CD4-positive, CD25-positive, alpha-beta regulatory T cell (primary cell): ENCODE measurements around the gene C14orf119. TPM values are rescaled to one million over a fixed set of nuclear protein-coding genes. Genes with fewer than 3 reads are reported as not detected.

Source experiments
- ATAC-seq, 2 donors: fragments of 150-1000 bp; cut with Tn5 transposase; one replicate each; pipeline ENCODE4 v1.10.0; 2021; ENCODE audit warnings: low read depth in 2 of 2, moderate number of reproducible peaks in 2 of 2, moderate library complexity in 1 of 2
- DNase-seq, 3 donors: peaks; one replicate each; pipeline versions ENCODE4 v3.0.0 to v3.0.0-alpha.2; 2012 to 2022; ENCODE audit warnings: mixed read lengths in 1 of 3
- H3K27ac ChIP-seq: one replicate; pipeline ENCODE4 v1.7.0; 2013; ENCODE audit warnings: mild to moderate bottlenecking, low read length; ENCODE audit not compliant: insufficient read depth, poor library complexity, severe bottlenecking
- H3K27me3 ChIP-seq: one replicate; pipeline ENCODE4 v1.7.0; 2013; ENCODE audit warnings: low read length; ENCODE audit not compliant: control insufficient read depth, insufficient read depth
- H3K36me3 ChIP-seq: one replicate; pipeline ENCODE4 v1.7.0; 2013; ENCODE audit warnings: mild to moderate bottlenecking, low read length, moderate library complexity; ENCODE audit not compliant: control insufficient read depth, insufficient read depth
- H3K4me1 ChIP-seq: 2 replicates; pipeline ENCODE4 v1.7.0; 2013; ENCODE audit warnings: mild to moderate bottlenecking, low read length; ENCODE audit not compliant: insufficient read depth, control insufficient read depth, poor library complexity, severe bottlenecking
- H3K4me3 ChIP-seq: one replicate; pipeline ENCODE4 v1.7.0; 2013; ENCODE audit warnings: low read depth, mild to moderate bottlenecking, low read length, moderate library complexity
- H3K9me3 ChIP-seq, 2 experiments: 1 replicate in 1 of 2; 2 replicates in 1 of 2; pipeline ENCODE4 v1.7.0; 2013; ENCODE audit warnings: low read length in 2 of 2, mild to moderate bottlenecking in 1 of 2, moderate library complexity in 1 of 2; ENCODE audit not compliant: control insufficient read depth in 2 of 2
- H3K27ac Mint-ChIP-seq, 3 donors: one replicate each; pipeline ENCODE4 v1.8.0; 2020 to 2022; ENCODE audit warnings: mild to moderate bottlenecking in 3 of 3, mixed read lengths in 3 of 3, moderate library complexity in 2 of 3
- H3K27me3 Mint-ChIP-seq: one replicate; pipeline ENCODE4 v1.8.0; 2022; ENCODE audit warnings: mild to moderate bottlenecking, mixed read lengths
- H3K36me3 Mint-ChIP-seq: one replicate; pipeline ENCODE4 v1.8.0; 2020; ENCODE audit warnings: mixed read lengths
- H3K4me1 Mint-ChIP-seq, 4 donors: one replicate each; pipeline ENCODE4 v1.8.0; 2020 to 2022; ENCODE audit warnings: mixed read lengths in 4 of 4, mild to moderate bottlenecking in 1 of 4
- H3K4me3 Mint-ChIP-seq, 4 donors: one replicate each; pipeline ENCODE4 v1.8.0; 2020 to 2022; ENCODE audit warnings: mild to moderate bottlenecking in 4 of 4, mixed read lengths in 4 of 4, moderate library complexity in 3 of 4
- H3K9me3 Mint-ChIP-seq, 7 donors: one replicate each; pipeline ENCODE4 v1.8.0; 2020 to 2022; ENCODE audit warnings: mixed read lengths in 7 of 7, mild to moderate bottlenecking in 3 of 7, moderate library complexity in 2 of 7
- polyA plus RNA-seq, 4 donors: library from polyadenylated mRNA; unstranded; fragments of 300-500 nt; fragmentation: Illumina TruSeq; gene quantifications; one replicate each; pipeline ENCODE4 v1.2.3, GENCODE V29; 2021
- total RNA-seq: library from RNA; stranded (reverse); gene quantifications from one replicate; pipeline ENCODE4 v1.2.3, GENCODE V29; 2022

The C14orf119 gene
- total and polyA plus RNA-seq, 5 donors from 2014 or later = 13.6 to 187 (median 147) TPM

DNA sequence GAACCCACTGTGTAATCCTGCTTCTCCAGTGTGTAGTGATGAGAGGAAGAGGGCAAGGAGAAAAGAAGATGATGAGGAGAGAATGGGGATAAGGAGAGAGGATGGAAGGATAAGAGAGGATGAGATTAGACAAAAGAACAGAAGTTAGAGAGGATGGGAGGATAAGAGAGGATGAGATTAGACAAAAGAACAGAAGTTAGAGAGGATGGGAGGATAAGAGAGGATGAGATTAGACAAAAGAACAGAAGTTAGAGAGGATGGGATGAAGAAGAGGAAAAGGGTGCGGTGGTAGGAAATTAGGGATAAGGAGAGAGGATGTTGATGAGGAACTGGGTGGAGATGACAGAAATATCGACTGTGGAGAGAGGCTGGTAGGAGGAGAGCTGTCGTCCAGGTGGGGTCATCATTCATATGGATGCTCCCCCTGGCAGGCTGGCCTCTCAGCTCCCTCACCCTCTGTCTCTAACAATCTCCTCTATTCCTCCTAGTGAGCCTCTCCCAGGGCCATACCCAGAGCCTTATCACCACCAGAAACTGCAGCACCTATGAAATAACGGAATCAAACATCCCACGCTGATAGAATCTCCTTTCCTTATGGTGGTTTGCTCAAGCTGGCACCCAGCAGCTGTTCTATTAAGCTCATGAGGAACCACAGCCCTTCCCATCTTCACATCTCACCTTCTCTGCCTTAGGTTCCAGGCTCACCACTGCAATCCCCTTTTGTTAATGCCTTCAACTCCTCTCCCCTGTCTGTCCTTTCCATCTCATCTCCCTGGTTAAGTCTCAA, 15.5 kb downstream of the C14orf119 start:
- H3K9me3 Mint-ChIP-seq = peaks cover 0 to 1% (median 0%) of the 10 kb centered on the region in 7 donors
- H3K4me1 ChIP-seq = no peaks in the 10 kb centered on the region
- no peak for ATAC-seq
- peaks cover 12% of the 10 kb centered on the region for H3K27me3 Mint-ChIP-seq
- H3K27me3 ChIP-seq = peaks cover 3% of the 10 kb centered on the region
- H3K27ac ChIP-seq = no peak overlapping the region
- no peak for DNase-seq
- no peak overlapping the region for H3K4me3 Mint-ChIP-seq
- no peaks in the 10 kb centered on the region for H3K9me3 ChIP-seq
- H3K36me3 ChIP-seq = no peaks in the 10 kb centered on the region
- no peak overlapping the region for H3K27ac Mint-ChIP-seq
- no peak overlapping the region for H3K4me3 ChIP-seq
- H3K36me3 Mint-ChIP-seq = no peaks in the 10 kb centered on the region
- peaks cover 0 to 2% (median 0%) of the 10 kb centered on the region in 4 donors for H3K4me1 Mint-ChIP-seq

DNA sequence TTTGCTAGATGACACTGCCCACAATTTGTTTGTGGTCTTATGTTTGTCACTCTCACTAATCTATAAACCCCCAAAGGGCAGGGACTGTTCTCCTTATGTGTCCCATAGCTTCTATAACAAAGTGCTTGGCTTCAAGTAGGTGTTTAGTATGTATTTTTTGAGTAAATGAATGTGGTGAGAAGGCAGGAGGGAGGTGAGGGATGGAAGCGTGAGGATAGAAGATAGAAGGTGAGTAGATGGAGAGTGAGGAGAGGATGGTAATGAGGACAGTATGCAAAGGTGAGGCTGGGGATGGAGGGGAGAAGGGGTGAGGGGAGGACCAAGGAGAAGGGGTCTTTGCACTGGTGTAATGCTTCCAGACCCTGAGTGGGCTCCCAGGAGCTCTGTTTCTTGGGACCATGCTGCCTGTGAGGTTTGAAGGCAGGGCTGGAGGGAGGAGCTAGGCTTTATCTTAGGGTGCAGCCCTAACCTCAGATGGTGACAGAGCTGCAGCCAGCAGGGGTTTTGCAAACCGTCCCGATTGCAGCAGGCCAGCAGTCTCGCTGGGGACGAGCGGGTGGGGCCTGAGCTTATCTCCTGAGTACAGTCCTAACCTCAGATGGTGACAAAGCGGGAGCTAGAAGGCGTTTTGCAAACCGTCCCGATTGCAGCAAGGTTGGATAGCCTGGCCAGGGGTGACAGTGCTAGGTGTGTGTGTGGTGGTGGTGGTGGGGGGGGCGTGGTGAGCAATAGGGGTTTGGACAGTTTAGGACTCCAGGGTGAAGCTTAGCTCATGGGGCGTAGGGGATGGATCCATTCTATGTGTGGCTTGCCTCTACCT, 17.3 kb downstream of the C14orf119 start:
- H3K4me1 ChIP-seq = peaks cover under 1% of the 10 kb centered on the region
- ATAC-seq = no peak
- H3K9me3 Mint-ChIP-seq = peaks cover 0 to 1% (median 0%) of the 10 kb centered on the region in 7 donors
- H3K4me1 Mint-ChIP-seq = peaks cover 0 to 5% (median 0%) of the 10 kb centered on the region in 4 donors
- no peak overlapping the region for H3K27ac Mint-ChIP-seq
- H3K4me3 Mint-ChIP-seq = no peak overlapping the region
- H3K4me3 ChIP-seq = no peak overlapping the region
- H3K36me3 ChIP-seq = no peaks in the 10 kb centered on the region
- no peak for DNase-seq
- no peaks in the 10 kb centered on the region for H3K36me3 Mint-ChIP-seq
- H3K9me3 ChIP-seq = no peaks in the 10 kb centered on the region
- no peak overlapping the region for H3K27ac ChIP-seq
- peaks cover 3% of the 10 kb centered on the region for H3K27me3 ChIP-seq
- H3K27me3 Mint-ChIP-seq = peaks cover 8% of the 10 kb centered on the region

DNA sequence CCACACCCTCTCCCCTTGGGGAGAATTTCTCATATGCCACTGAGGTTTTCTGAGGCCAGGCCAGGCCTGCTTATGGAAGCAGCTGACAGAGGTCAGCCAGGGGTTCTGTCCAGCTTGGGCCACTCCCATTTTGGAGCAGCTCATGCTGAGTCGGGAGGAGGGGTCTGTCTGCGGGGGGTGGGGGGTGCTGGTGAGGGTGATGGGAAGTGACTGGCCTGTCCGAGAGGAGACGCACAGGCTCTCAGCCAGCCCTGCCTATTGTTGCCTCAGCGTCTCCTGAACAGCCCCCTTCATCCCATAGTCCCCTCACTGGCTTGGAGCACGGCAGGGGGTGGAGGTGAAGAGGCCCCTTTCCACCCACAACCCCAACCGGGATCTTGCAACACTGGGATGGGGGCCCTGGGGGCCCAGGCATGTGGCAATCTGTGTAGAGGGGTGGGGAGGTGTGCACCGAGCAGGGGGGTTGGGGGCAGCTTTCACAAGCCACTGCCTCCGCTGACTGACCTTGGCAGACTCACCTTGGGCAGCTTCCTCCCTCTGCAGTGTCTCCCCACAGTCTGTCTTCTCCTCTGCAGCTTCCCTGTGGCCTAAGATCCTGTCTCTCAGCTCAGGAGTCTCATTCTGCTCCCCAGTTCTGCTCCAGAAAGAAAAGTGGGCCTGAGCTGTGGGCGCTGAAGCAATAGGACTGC, 18.3 kb downstream of the C14orf119 start:
- DNase-seq (no peak), ATAC-seq (no peak)
- peaks cover 5% of the 10 kb centered on the region for H3K4me1 ChIP-seq
- Mint-ChIP-seq H3K4me3 (no peak overlapping the region), H3K27ac (no peak overlapping the region), H3K9me3 (peaks cover 0 to 1% (median 0%) of the 10 kb centered on the region in 7 donors), H3K4me1 (peaks cover 0 to 11% (median 0%) of the 10 kb centered on the region in 4 donors), H3K27me3 (peaks cover 8% of the 10 kb centered on the region), H3K36me3 (no peaks in the 10 kb centered on the region)
- H3K27me3 ChIP-seq = peaks cover 3% of the 10 kb centered on the region
- H3K36me3 ChIP-seq = no peaks in the 10 kb centered on the region
- no peaks in the 10 kb centered on the region for H3K9me3 ChIP-seq
- H3K4me3 ChIP-seq = no peak overlapping the region
- no peak overlapping the region for H3K27ac ChIP-seq

DNA sequence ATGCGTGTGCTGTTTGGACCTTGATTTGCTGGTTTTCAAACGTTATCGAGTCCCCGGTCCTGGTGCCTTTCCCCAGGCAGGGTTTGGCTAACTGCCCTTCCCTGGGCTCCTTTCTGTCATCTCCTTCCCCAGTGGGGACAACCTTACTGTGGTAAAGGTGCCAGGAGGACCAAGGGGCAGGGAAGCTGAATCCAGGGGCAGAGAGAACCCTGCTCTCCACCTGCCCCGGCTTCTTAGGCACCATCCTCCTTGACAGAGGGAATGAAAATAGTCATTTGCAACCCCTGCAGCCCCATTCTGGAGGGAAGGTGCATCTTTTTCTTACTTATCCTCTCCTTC, 18.8 kb downstream of the C14orf119 start:
- Mint-ChIP-seq H3K4me3 (no peak overlapping the region), H3K27ac (peak overlapping the region in 1 of 3 donors; percentile 72), H3K27me3 (peaks cover 9% of the 10 kb centered on the region), H3K9me3 (peaks cover 0 to 1% (median 0%) of the 10 kb centered on the region in 7 donors), H3K4me1 (peaks cover 0 to 15% (median under 1%) of the 10 kb centered on the region in 4 donors), H3K36me3 (no peaks in the 10 kb centered on the region)
- Histone ChIP-seq H3K36me3 (no peaks in the 10 kb centered on the region), H3K9me3 (no peaks in the 10 kb centered on the region), H3K4me3 (no peak overlapping the region), H3K27me3 (peaks cover 3% of the 10 kb centered on the region), H3K27ac (no peak overlapping the region), H3K4me1 (peaks cover 8% of the 10 kb centered on the region)
- DNase-seq = no peak
- no peak for ATAC-seq

DNA sequence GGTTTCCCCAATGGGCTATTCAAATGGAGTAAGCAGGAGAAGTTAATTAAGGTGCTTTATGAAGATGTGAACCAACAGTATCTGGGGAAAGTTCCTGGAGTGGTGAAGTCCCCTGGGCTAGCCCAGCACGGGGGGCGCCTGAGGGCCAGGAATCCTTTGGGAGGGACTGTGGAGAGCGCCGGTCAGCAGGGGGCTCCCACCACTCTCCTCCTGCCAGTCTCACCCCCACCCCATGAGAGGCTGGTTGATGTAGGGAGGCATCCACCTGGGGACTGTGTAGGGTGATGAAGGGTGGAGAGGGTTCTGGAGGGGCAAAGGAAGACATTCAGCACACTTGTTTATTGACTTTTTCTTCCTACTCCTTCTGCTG, 19.3 kb downstream of the C14orf119 start:
- H3K9me3 ChIP-seq = no peaks in the 10 kb centered on the region
- peaks cover 3% of the 10 kb centered on the region for H3K27me3 ChIP-seq
- no peak overlapping the region for H3K27ac ChIP-seq
- no peak overlapping the region for H3K4me3 ChIP-seq
- H3K4me3 Mint-ChIP-seq = no peak overlapping the region
- peaks cover 12% of the 10 kb centered on the region for H3K27me3 Mint-ChIP-seq
- ATAC-seq (no peak), DNase-seq (no peak)
- no peaks in the 10 kb centered on the region for H3K36me3 ChIP-seq
- no peaks in the 10 kb centered on the region for H3K36me3 Mint-ChIP-seq
- peaks cover 0 to 21% (median 5%) of the 10 kb centered on the region in 4 donors for H3K4me1 Mint-ChIP-seq
- H3K27ac Mint-ChIP-seq = peak overlapping the region in 1 of 3 donors; percentile 72
- peaks cover 0 to 1% (median 0%) of the 10 kb centered on the region in 7 donors for H3K9me3 Mint-ChIP-seq
- H3K4me1 ChIP-seq = peaks cover 13% of the 10 kb centered on the region

DNA sequence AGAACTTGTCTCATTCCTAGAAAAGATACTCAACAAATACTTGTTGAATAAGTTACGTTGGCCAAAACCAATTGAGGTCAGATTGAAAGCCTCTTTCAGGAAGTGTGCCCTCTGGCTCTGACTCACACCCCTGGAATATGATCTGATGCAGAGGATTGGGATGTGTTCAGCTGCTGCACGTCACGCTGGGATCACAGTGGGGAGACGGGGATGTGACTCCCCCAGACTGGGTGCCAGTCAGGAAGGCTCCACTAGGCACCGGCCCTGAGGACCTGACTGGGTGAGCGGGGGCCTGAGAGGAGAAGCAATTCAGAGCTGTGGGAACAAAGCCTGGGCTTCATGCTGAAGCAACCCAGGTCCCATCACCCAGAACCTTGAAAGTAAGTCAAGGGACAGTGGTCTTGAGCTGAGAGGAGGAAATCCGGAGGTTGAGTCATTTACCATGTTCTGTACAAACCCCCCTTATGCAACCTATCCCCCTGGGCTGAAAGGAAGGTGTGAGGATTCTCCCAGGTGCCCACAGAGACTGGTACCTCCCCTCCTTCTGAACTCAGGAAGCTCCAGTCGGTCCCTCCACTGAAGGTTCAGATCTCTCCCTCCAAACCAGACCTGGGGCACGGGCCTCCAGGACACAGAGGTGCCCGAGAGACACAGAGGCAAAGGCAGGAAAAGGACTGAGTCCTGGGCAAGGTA, 19.9 kb downstream of the C14orf119 start:
- peaks cover 3% of the 10 kb centered on the region for H3K27me3 ChIP-seq
- DNase-seq (no peak), ATAC-seq (no peak)
- H3K4me1 Mint-ChIP-seq = peaks cover 0 to 26% (median 9%) of the 10 kb centered on the region in 4 donors
- no peak overlapping the region for H3K27ac ChIP-seq
- H3K27ac Mint-ChIP-seq = no peak overlapping the region
- H3K4me3 Mint-ChIP-seq = no peak overlapping the region
- H3K4me3 ChIP-seq = no peak overlapping the region
- no peaks in the 10 kb centered on the region for H3K36me3 ChIP-seq
- H3K4me1 ChIP-seq = peaks cover 19% of the 10 kb centered on the region
- H3K27me3 Mint-ChIP-seq = peaks cover 12% of the 10 kb centered on the region
- H3K36me3 Mint-ChIP-seq = no peaks in the 10 kb centered on the region
- H3K9me3 ChIP-seq = no peaks in the 10 kb centered on the region
- peaks cover 0 to 1% (median 0%) of the 10 kb centered on the region in 7 donors for H3K9me3 Mint-ChIP-seq

DNA sequence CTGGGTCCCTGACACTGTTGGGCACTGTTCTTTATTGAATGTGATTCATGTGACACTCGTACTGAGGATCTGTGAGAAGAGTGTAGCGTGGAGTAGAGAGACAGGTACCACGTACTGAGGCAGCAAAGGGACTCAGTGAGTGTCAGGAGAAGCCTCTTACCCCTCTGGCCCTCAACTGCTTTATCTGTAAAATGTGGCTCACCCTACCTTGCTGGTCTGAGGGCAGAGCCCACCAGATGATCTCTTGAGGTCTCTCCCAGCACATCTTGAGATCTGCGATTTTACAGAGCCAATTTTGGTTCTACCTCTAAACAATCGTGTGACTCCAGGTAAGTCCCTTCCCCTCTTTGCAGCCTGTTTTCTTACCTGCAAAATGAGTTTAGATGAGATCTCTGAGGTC, 20.6 kb downstream of the C14orf119 start:
- H3K27ac ChIP-seq = no peak overlapping the region
- H3K36me3 Mint-ChIP-seq = no peaks in the 10 kb centered on the region
- H3K27me3 ChIP-seq = no peaks in the 10 kb centered on the region
- H3K4me1 Mint-ChIP-seq = peaks cover 0 to 33% (median 17%) of the 10 kb centered on the region in 4 donors
- H3K9me3 ChIP-seq = no peaks in the 10 kb centered on the region
- ATAC-seq = no peak
- H3K4me3 Mint-ChIP-seq = no peak overlapping the region
- no peak overlapping the region for H3K4me3 ChIP-seq
- H3K4me1 ChIP-seq = peaks cover 26% of the 10 kb centered on the region
- DNase-seq = no peak
- no peaks in the 10 kb centered on the region for H3K36me3 ChIP-seq
- H3K27me3 Mint-ChIP-seq = peaks cover 12% of the 10 kb centered on the region
- H3K9me3 Mint-ChIP-seq = peaks cover 0 to 1% (median 0%) of the 10 kb centered on the region in 7 donors
- H3K27ac Mint-ChIP-seq = no peak overlapping the region
